ENCODE data around the gene CAPRIN1.
A peak's percentile ranks its signal among the peaks of the same experiment; 100 is the strongest.

Gene CAPRIN1

GRCh38 chr11:34034053-34034452, 17.5 kb upstream of the CAPRIN1 start:
- no peak overlapping the region for H3K4me3 ChIP-seq (ENCODE audit: severe bottlenecking)

GRCh38 chr11:34036456-34036855, 15.1 kb upstream of the CAPRIN1 start:
- H3K4me3 ChIP-seq (ENCODE audit: severe bottlenecking), result no peak overlapping the region
- no peaks in the 10 kb centered on the region for H3K27me3 ChIP-seq (ENCODE audit: insufficient read depth, poor library complexity, severe bottlenecking)
- H3K4me1 ChIP-seq (ENCODE audit: insufficient read depth, poor library complexity, severe bottlenecking), result no peaks in the 10 kb centered on the region
- DNase-seq (ENCODE audit: low spot score), result no peak
- H3K9me3 ChIP-seq (ENCODE audit: severe bottlenecking), result no peaks in the 10 kb centered on the region
- H3K27ac ChIP-seq (ENCODE audit: poor library complexity, severe bottlenecking), result no peak overlapping the region
- ATAC-seq (ENCODE audit: low read depth), result no peak
- H3K36me3 ChIP-seq (ENCODE audit: low read depth), result no peaks in the 10 kb centered on the region
- no peak for TF ChIP-seq CTCF (IDR thresholded peaks at IDR 0.05; ENCODE audit: poor library complexity, severe bottlenecking)

More at GRCh38 chr11:34034053-34034452, 17.5 kb upstream of the CAPRIN1 start:
- H3K27ac ChIP-seq (ENCODE audit: poor library complexity, severe bottlenecking), result no peak overlapping the region
- no peak for TF ChIP-seq CTCF (IDR thresholded peaks at IDR 0.05; ENCODE audit: poor library complexity, severe bottlenecking)
- H3K36me3 ChIP-seq (ENCODE audit: low read depth), result no peaks in the 10 kb centered on the region
- peaks cover 4% of the 10 kb centered on the region for H3K4me1 ChIP-seq (ENCODE audit: insufficient read depth, poor library complexity, severe bottlenecking)
- peak; percentile 58; the same call in 1 of the 3 replicates for ATAC-seq (ENCODE audit: low read depth)
- H3K27me3 ChIP-seq (ENCODE audit: insufficient read depth, poor library complexity, severe bottlenecking), result no peaks in the 10 kb centered on the region
- DNase-seq (ENCODE audit: low spot score), result no peak
- no peaks in the 10 kb centered on the region for H3K9me3 ChIP-seq (ENCODE audit: severe bottlenecking)

- Histone ChIP-seq H3K4me1 (ENCODE audit: insufficient read depth, poor library complexity, severe bottlenecking) (no peaks in the 10 kb centered on the region), H3K9me3 (ENCODE audit: severe bottlenecking) (no peaks in the 10 kb centered on the region), H3K36me3 (ENCODE audit: low read depth) (no peaks in the 10 kb centered on the region), H3K4me3 (ENCODE audit: severe bottlenecking) (no peak overlapping the region), H3K27ac (ENCODE audit: poor library complexity, severe bottlenecking) (no peak overlapping the region), H3K27me3 (ENCODE audit: insufficient read depth, poor library complexity, severe bottlenecking) (no peaks in the 10 kb centered on the region)
- ATAC-seq (ENCODE audit: low read depth) (no peak), DNase-seq (ENCODE audit: low spot score) (no peak)
- TF ChIP-seq CTCF (IDR thresholded peaks at IDR 0.05; ENCODE audit: poor library complexity, severe bottlenecking), result no peak
Measured at GRCh38 chr11:34037016-34037415, 14.5 kb upstream of the CAPRIN1 start.

GRCh38 chr11:34040571-34040970, 11.0 kb upstream of the CAPRIN1 start:
- DNase-seq (ENCODE audit: low spot score), result no peak
- no peak for TF ChIP-seq CTCF (IDR thresholded peaks at IDR 0.05; ENCODE audit: poor library complexity, severe bottlenecking)

GRCh38 chr11:34044664-34045485, 6.7 kb upstream of the CAPRIN1 start:
- TF ChIP-seq CTCF (IDR thresholded peaks at IDR 0.05; ENCODE audit: poor library complexity, severe bottlenecking), result no peak
- Histone ChIP-seq H3K27ac (ENCODE audit: poor library complexity, severe bottlenecking) (peak overlapping the region; percentile 72), H3K4me3 (ENCODE audit: severe bottlenecking) (peak overlapping the region; percentile 7), H3K4me1 (ENCODE audit: insufficient read depth, poor library complexity, severe bottlenecking) (peaks cover 10% of the 10 kb centered on the region), H3K27me3 (ENCODE audit: insufficient read depth, poor library complexity, severe bottlenecking) (no peaks in the 10 kb centered on the region), H3K9me3 (ENCODE audit: severe bottlenecking) (no peaks in the 10 kb centered on the region), H3K36me3 (ENCODE audit: low read depth) (no peaks in the 10 kb centered on the region)
- ATAC-seq (ENCODE audit: low read depth), result peak; percentile 99
- peak; percentile 84 for DNase-seq (ENCODE audit: low spot score)

More at GRCh38 chr11:34040571-34040970, 11.0 kb upstream of the CAPRIN1 start:
- H3K9me3 ChIP-seq (ENCODE audit: severe bottlenecking), result no peaks in the 10 kb centered on the region
- peaks cover 10% of the 10 kb centered on the region for H3K4me1 ChIP-seq (ENCODE audit: insufficient read depth, poor library complexity, severe bottlenecking)
- no peak overlapping the region for H3K27ac ChIP-seq (ENCODE audit: poor library complexity, severe bottlenecking)
- H3K27me3 ChIP-seq (ENCODE audit: insufficient read depth, poor library complexity, severe bottlenecking), result no peaks in the 10 kb centered on the region
- H3K36me3 ChIP-seq (ENCODE audit: low read depth), result no peaks in the 10 kb centered on the region
- ATAC-seq (ENCODE audit: low read depth), result no peak
- H3K4me3 ChIP-seq (ENCODE audit: severe bottlenecking), result no peak overlapping the region

All from RWPE2 (cell line).